ENCODE measurements around the gene ERMAP.

Gene ERMAP

DNA sequence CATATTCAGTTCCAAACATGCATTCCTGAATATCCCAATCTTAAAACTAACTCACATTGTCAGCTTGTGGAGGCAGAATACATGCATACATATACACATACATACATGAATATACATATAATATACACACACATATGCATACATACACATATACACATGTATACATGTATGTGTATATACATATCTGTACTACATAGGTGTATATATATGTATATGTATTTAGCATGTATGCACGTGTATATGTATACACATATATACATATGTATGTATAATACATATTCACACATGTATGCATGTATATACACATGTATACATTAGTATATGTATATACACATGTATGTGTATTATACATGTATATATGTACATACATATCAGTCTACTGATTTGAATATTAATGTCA, 28.3 kb downstream of the ERMAP start:
- TF ChIP-seq CTBP1 (IDR thresholded peaks at IDR 0.05; ENCODE audit: borderline replicate concordance), result no peak
- ChIA-PET CTCF (no interaction called here), POLR2A (interaction anchor here (1.8 to 2.7 kb wide), 7 partner anchors 10 to 79 kb away, joined by 12 to 75 read pairs (median 26); partner anchors contain the start of genes C1orf50, ERMAP, P3H1 and SVBP)
- DNase-seq (ENCODE audit: extremely low spot score), result no peak

DNA sequence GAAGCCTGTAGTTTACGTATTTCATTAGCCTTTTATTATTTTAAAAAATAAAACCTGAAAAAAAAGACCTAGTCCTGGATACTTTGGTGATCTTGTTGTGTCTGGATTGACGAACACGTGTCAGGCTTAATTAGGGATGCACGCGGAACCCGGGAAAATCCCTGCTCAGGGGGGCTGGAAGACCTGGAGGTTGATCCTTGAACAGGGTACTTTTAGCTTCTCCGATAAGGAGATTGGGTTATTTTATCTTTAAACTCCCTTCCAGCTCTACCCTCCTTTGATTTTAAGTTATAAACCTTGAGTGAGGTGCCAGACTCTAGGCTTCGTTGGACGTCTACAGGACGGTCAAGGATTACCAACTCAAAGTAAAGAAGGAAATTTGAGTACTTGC, 28.9 kb downstream of the ERMAP start:
- POLR2A ChIA-PET, result interaction anchor here (0.5 to 3.1 kb wide), 42 partner anchors 8 to 1126 kb away, joined by 3 to 75 read pairs (median 4); partner anchors contain the start of genes C1orf50, ERMAP, HYI and P3H1
- TF ChIP-seq L3MBTL2 (conservative IDR thresholded peaks at IDR 0.05) (peak; percentile 83), FOXK2 (IDR thresholded peaks at IDR 0.05) (no peak)
- CTCF ChIA-PET, result interaction anchor here (0.5 to 1.6 kb wide), 8 partner anchors 10 to 1273 kb away, joined by 3 to 7 read pairs (median 3); no protein-coding TSS in a partner anchor

DNA sequence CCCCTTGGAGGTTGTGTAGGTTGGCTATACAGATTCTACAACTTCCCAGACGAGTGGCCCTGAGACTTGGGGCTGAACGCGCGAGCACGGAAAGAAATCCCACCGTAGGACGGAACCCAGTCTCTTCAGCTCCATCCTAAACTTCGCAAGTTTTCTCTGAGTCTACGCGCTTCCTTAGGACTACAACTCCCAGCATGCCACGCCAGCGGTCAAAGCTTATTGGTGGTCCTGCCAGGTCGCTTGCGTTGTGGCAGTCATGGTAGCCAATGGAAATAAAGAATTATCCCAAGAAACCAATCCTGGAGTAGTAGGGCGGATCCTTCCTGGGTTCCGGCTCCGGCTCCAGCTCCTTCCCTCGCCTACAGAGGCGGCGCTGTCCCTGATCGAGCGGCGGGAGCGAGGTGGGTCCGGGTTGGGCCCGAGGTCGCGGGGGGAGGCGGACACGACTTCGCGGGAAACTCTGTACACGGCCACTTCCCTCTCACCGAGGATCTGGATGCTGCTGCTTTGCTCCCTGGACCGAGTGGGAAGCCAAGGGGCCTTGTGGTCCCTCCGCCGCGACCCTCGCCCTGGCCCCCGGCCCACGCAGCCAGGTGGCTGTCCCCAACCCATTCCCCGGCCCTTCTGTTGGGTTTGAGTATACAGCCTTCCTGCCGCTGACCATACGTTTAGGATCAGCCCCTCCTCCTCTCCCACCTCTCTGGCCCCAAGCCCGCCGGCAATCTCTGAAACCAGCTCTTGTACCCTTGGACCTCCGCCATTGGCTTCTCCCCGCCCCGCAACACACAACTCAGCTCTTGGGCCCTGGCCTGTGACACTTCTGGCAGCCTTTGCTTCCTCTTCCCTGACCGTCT, 29.6 kb downstream of the ERMAP start, which contains the start of gene ZNF691:
Gene ZNF691 (plus strand): TSS at position 357 of the 854 bp plus-strand sequence. CDS start 3,046 bp downstream, outside the sequence.
- TF ChIP-seq, protein P1, sequence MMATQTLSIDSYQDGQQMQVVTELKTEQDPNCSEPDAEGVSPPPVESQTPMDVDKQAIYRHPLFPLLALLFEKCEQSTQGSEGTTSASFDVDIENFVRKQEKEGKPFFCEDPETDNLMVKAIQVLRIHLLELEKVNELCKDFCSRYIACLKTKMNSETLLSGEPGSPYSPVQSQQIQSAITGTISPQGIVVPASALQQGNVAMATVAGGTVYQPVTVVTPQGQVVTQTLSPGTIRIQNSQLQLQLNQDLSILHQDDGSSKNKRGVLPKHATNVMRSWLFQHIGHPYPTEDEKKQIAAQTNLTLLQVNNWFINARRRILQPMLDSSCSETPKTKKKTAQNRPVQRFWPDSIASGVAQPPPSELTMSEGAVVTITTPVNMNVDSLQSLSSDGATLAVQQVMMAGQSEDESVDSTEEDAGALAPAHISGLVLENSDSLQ (IDR thresholded peaks at IDR 0.05), result peak; percentile 99
- no peak for TF ChIP-seq HDGF (IDR thresholded peaks at IDR 0.05; ENCODE audit: borderline replicate concordance)
- TF ChIP-seq BHLHE40 (IDR thresholded peaks at IDR 0.05; ENCODE audit: borderline replicate concordance), result no peak
- TF ChIP-seq NFRKB (IDR thresholded peaks at IDR 0.05), result no peak
- TF ChIP-seq SUZ12 (IDR thresholded peaks at IDR 0.05), result no peak
- no peak for TF ChIP-seq FOXA1 (IDR thresholded peaks at IDR 0.05)
- peak; percentile 61 for TF ChIP-seq ELF4 (IDR thresholded peaks at IDR 0.05)
- TF ChIP-seq FOXK2 (IDR thresholded peaks at IDR 0.05), result no peak
- TF ChIP-seq SP1 (IDR thresholded peaks at IDR 0.05), result no peak
- peak; percentile 68 for TF ChIP-seq L3MBTL2 (conservative IDR thresholded peaks at IDR 0.05)
- no peak for TF ChIP-seq LEF1 (IDR thresholded peaks at IDR 0.05; ENCODE audit: borderline replicate concordance)
- TF ChIP-seq ZNF384 (IDR thresholded peaks at IDR 0.05), result no peak
- TF ChIP-seq ARNT (IDR thresholded peaks at IDR 0.05), result no peak
- TF ChIP-seq FOXM1 (IDR thresholded peaks at IDR 0.05; ENCODE audit: borderline replicate concordance), result no peak
- no peak for TF ChIP-seq CTBP1 (IDR thresholded peaks at IDR 0.05; ENCODE audit: borderline replicate concordance)
- no peak for TF ChIP-seq TARDBP (IDR thresholded peaks at IDR 0.05)
- CTCF ChIA-PET, result interaction anchor here (0.5 to 1.6 kb wide), 10 partner anchors 10 to 1401 kb away, joined by 3 to 7 read pairs (median 3); no protein-coding TSS in a partner anchor
- POLR2A ChIA-PET, result interaction anchor here (0.5 to 3.1 kb wide), 43 partner anchors 8 to 1126 kb away, joined by 3 to 75 read pairs (median 4); partner anchors contain the start of genes C1orf50, ERMAP, HYI and P3H1
- peak; percentile 96 for DNase-seq (ENCODE audit: extremely low spot score)

More for the DNA sequence above, 28.9 kb downstream of the ERMAP start:
- no peak for DNase-seq (ENCODE audit: extremely low spot score)

DNA sequence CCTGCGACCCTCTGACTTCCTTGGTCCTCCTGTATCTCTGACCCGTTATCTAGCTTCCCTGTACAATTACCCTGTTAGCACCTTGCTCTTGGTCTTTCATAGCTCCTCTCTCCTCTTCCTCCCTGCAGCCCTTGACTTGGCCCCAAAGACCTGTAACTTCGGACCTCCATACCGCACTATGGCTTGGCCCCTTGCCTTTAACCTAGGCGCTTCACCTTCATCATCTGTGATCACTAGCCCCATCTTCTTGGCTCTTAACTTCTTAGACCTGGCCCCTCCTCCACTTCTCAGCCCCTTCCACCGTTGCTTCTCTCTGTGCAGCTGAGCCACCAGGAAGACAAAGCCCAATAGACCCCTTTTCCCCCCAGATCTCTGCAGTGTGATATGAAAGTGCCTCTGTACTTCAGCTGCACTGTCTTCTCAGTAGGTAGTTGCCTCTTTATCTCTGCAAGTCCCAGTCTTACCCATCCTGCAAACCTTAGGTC, 30.2 kb downstream of the ERMAP start:
- POLR2A ChIA-PET, result interaction anchor here (1.0 to 3.1 kb wide), 24 partner anchors 9 to 607 kb away, joined by 3 to 75 read pairs (median 8); partner anchors contain the start of genes C1orf50, ERMAP, HYI and P3H1

DNA sequence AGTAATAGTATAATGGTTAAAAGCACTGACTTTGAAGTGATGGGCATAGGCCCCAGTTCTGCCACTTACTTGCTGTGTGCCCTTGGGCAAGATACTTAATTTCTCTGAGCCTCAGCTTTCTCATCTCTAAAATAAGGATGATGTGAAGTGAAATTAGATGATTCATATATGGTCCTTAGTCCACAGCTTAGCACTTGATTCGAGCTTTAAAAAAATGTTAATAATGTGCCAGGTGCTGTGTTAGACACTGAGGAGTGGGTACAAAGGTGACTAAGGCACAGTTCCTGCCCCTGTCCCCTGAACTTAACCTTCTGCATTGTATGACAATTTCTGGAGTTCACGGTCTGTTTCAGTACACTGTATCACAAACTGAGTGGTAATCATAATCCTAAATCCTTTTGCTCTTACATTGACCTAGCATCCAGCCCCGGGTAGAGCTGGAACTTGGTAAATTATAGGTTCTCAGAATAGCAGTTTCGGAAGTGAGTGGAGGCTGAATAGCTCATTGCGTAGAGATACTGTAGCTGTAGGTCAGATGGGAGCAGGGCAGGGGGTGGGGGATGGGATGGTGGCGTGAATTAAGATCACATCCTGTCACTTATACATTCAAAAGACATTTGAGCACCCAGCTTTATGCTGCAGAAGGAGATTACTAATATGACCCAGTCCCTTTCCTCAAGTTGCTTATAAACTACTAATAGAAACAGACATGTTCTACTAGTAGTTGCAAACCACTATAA, 31.0 kb downstream of the ERMAP start:
- CTCF ChIA-PET, result interaction anchor here (0.6 kb wide), 1 partner anchor 29 kb away, joined by 3 read pairs; no protein-coding TSS in a partner anchor
- no peak for TF ChIP-seq FOXM1 (IDR thresholded peaks at IDR 0.05; ENCODE audit: borderline replicate concordance)
- no peak for TF ChIP-seq SP1 (IDR thresholded peaks at IDR 0.05)
- TF ChIP-seq ZNF384 (IDR thresholded peaks at IDR 0.05), result no peak
- TF ChIP-seq BHLHE40 (IDR thresholded peaks at IDR 0.05; ENCODE audit: borderline replicate concordance), result no peak
- TF ChIP-seq TARDBP (IDR thresholded peaks at IDR 0.05), result no peak
- TF ChIP-seq ARNT (IDR thresholded peaks at IDR 0.05), result no peak
- no peak for TF ChIP-seq LEF1 (IDR thresholded peaks at IDR 0.05; ENCODE audit: borderline replicate concordance)
- TF ChIP-seq HDGF (IDR thresholded peaks at IDR 0.05; ENCODE audit: borderline replicate concordance), result no peak
- no peak for TF ChIP-seq NFRKB (IDR thresholded peaks at IDR 0.05)
- no peak for TF ChIP-seq CTBP1 (IDR thresholded peaks at IDR 0.05; ENCODE audit: borderline replicate concordance)
- no peak for TF ChIP-seq FOXA1 (IDR thresholded peaks at IDR 0.05)
- no peak for TF ChIP-seq L3MBTL2 (conservative IDR thresholded peaks at IDR 0.05)
- no peak for TF ChIP-seq SUZ12 (IDR thresholded peaks at IDR 0.05)
- no peak for TF ChIP-seq FOXK2 (IDR thresholded peaks at IDR 0.05)
- no peak for TF ChIP-seq ELF4 (IDR thresholded peaks at IDR 0.05)
- TF ChIP-seq, protein P1 (IDR thresholded peaks at IDR 0.05), result no peak
- no peak for DNase-seq (ENCODE audit: extremely low spot score)
- POLR2A ChIA-PET, result interaction anchor here (1.4 to 3.1 kb wide), 4 partner anchors 10 to 81 kb away, joined by 3 to 43 read pairs (median 36); partner anchors contain the start of genes C1orf50 and P3H1

More for the DNA sequence above, 30.2 kb downstream of the ERMAP start:
- CTCF ChIA-PET, result interaction anchor here (0.6 to 1.6 kb wide), 5 partner anchors 12 to 1401 kb away, joined by 3 to 7 read pairs (median 3); no protein-coding TSS in a partner anchor
- no peak for TF ChIP-seq FOXM1 (IDR thresholded peaks at IDR 0.05; ENCODE audit: borderline replicate concordance)
- no peak for TF ChIP-seq L3MBTL2 (conservative IDR thresholded peaks at IDR 0.05)
- TF ChIP-seq CTBP1 (IDR thresholded peaks at IDR 0.05; ENCODE audit: borderline replicate concordance), result no peak
- TF ChIP-seq BHLHE40 (IDR thresholded peaks at IDR 0.05; ENCODE audit: borderline replicate concordance), result no peak
- no peak for DNase-seq (ENCODE audit: extremely low spot score)
